ENCODE results near the gene CLCN4.

The CLCN4 gene

DNA sequence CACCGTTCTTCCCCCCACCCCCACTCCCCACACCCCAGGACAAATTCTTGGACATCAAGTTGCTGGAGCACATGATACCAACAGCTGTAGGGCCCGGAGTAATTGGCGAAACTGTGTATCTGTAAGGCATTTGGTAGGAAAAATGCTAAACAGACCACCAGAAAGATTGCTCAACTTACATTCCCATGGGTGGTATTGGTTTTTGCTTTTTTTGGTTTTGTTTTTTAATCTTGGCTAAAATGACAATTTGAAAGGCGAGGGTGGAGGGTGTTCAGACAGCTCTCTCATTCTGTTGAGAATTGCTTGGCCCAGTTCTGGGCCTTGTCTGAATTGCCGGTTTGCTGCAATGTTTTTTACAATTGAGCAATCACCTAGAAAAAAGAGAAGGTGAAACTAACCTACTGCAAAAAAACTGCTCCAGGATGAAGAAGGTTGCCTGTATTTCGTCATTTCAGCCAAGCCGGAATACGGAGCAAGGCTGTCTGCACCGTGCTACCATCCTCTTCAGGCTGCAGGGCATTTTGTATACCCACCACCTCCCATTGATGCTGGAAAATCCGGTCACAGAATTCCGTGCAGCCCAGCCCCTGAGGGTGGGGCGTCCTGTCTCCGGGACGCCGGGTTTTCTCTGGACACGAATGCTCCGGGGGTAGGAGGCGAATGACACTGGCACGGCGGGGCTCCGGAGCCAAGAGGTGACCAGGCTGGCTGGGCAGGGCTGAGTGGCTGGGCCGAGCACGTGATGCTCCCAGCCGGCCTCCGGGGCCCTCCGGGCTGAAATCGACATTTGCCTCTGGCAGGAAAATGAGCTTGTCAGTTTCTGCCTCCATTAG, at the start of gene CLCN4:
Gene CLCN4, plus strand, starts transcription at position 777 of the 833 bp plus-strand sequence. CDS start 28,058 bp downstream, outside the sequence.
- H3K27ac ChIP-seq = peak within 1 kb of the TSS; percentile 49
- TF ChIP-seq ZFX (IDR thresholded peaks at IDR 0.05) = no peak; the same call in 1 of the 2 replicates
- TF ChIP-seq, protein P1, sequence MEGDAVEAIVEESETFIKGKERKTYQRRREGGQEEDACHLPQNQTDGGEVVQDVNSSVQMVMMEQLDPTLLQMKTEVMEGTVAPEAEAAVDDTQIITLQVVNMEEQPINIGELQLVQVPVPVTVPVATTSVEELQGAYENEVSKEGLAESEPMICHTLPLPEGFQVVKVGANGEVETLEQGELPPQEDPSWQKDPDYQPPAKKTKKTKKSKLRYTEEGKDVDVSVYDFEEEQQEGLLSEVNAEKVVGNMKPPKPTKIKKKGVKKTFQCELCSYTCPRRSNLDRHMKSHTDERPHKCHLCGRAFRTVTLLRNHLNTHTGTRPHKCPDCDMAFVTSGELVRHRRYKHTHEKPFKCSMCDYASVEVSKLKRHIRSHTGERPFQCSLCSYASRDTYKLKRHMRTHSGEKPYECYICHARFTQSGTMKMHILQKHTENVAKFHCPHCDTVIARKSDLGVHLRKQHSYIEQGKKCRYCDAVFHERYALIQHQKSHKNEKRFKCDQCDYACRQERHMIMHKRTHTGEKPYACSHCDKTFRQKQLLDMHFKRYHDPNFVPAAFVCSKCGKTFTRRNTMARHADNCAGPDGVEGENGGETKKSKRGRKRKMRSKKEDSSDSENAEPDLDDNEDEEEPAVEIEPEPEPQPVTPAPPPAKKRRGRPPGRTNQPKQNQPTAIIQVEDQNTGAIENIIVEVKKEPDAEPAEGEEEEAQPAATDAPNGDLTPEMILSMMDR (conservative IDR thresholded peaks at IDR 0.05) = no peak

DNA sequence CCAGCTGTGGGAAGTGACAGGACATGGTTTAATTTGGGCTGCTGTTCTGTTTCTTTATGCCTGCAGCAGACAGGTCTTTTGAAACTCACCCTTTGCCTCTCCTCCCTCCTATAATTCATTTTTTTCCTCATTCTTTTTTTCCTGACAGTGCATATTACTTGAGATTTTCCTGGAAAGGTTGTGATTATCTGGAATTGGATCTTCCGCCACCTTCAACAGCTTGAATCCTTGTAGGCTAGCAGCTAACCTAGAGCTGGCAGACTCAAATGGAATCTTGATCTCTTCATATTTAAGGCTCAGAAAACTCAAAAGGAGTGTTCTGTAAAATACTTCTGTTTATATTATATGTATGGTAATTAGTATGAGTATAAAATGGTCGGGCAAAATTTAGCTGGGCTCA, 49.3 kb upstream of the CLCN4 start:
- no peak overlapping the region for H3K27ac ChIP-seq
- TF ChIP-seq ZFX (IDR thresholded peaks at IDR 0.05) = no peak
- TF ChIP-seq, protein P1 (conservative IDR thresholded peaks at IDR 0.05) = no peak

DNA sequence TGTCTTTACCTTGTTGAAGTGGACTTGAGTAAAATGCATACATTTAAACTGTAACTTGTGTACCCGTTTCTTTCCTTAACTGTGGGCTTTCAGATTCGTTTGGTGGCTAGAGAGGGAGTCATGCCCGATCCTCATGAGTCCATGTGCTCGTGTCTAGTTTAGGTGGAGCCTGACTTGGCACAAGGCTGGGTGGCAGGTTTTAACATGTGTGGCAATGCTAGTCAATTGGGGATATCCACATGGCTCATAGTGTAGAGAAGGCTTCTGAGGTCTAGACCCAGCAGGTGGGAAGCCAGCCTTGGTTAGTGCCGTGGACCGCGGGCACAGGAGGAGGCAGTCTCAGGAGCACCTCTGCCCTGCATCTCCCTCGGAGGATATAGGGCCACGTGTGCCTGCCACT, 48.5 kb upstream of the CLCN4 start:
- no peak for TF ChIP-seq ZFX (IDR thresholded peaks at IDR 0.05)
- TF ChIP-seq, protein P1 (conservative IDR thresholded peaks at IDR 0.05) = no peak
- no peak overlapping the region for H3K27ac ChIP-seq

DNA sequence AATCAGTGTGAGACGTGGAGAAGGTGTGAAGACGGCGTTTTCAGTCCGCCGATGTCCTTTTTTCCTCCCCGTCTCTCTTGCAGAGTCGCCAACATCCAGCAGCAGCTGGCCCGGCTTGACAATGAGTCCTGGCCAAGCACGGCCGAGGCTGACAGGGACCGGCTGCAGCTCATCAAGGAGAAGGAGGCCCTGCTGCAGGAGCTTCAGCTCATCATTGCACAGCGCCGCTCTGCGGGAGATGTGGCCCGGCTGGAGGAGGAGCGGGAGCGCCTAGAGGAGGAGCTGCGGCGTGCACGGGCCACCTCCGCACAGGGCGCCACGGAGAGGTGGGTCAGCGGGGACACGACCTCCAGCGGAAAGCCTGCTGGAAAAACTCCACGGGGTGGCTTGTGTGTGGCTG, 47.1 kb upstream of the CLCN4 start:
- H3K27ac ChIP-seq = no peak overlapping the region
- no peak for TF ChIP-seq ZFX (IDR thresholded peaks at IDR 0.05)
- TF ChIP-seq, protein P1 (conservative IDR thresholded peaks at IDR 0.05) = no peak

DNA sequence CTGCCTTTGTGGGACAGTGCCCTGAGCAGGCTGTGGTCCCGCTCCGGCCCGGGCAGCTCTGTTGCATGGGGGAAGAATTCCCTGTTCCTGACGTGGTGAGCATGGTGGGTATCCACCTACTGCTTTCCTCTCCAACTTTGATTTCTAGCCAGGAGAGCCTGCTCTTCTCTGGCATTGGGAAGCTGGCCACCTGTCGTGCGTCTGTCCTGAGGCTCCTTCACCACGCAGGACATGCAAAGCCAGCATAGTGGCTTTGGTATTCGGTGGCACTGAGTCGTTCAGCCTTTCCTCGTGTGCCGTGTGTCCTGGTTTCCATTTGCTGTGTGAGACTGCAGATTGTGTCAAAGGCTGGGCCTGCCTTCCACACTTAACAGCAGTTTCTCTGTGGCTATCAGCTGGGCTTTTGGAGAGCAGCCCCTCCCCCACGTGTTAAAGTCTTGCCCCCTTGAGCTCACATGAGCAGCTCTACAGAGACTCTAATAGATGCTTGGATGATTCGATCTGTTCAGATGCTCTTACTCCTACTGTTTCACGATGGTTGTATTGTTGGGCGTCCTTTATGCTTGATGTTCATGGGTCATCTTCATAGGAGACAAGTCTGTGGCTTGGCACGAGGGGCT, 46.3 kb upstream of the CLCN4 start:
- no peak overlapping the region for H3K27ac ChIP-seq
- TF ChIP-seq, protein P1 (conservative IDR thresholded peaks at IDR 0.05) = no peak
- no peak for TF ChIP-seq ZFX (IDR thresholded peaks at IDR 0.05)

DNA sequence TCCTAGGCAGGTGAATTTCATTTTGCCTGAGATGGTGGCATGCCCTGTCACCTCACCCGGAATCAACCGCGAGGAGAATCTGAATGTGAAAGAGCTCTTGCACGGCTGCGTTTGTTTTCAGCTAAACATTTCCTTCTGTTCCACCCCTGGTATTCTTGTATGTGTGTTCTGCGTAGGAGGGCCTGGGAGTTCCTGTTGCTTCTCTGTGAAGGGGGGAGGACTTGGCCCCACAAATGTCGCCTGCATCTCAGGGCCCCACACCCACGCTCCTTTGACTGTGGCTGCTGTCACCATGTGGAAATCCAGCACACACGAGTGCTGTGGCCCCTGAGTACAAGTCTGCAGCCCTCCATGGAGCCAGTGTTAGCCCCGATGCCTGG, 45.8 kb upstream of the CLCN4 start:
- TF ChIP-seq, protein P1 (conservative IDR thresholded peaks at IDR 0.05) = no peak
- TF ChIP-seq ZFX (IDR thresholded peaks at IDR 0.05) = no peak
- no peak overlapping the region for H3K27ac ChIP-seq

Measured in C4-2B (cell line).